ENCODE measurements around the gene STUB1. TPM values are rescaled to one million over a fixed set of nuclear protein-coding genes. Genes with fewer than 3 reads are reported as not detected.

STUB1 gene
- polyA plus RNA-seq, 1 experiment = 88.8 TPM

- Histone ChIP-seq H3K9me3 (ENCODE audit: control insufficient read depth, insufficient read depth, low read length) (no peaks in the 10 kb centered on the region; the same call in 1 of the 2 replicates), H3K4me3 (ENCODE audit: low read depth, low read length) (no peak overlapping the region), H3K27me3 (ENCODE audit: control insufficient read depth, insufficient read depth, low read length) (no peaks in the 10 kb centered on the region), H3K27ac (ENCODE audit: low read depth, low read length) (no peak overlapping the region)
- ChIA-PET CTCF (no interaction called here), POLR2A (no interaction called here)
- no peak for DNase-seq (ENCODE audit: low read depth, low spot score)
- TF ChIP-seq CTCF (IDR thresholded peaks at IDR 0.05; ENCODE audit: low read depth, low read length) = no peak
Measured at GRCh38 chr16:659618-660017, 20.6 kb upstream of the STUB1 start.

GRCh38 chr16:660132-660458 lies 20.1 kb upstream of the STUB1 start:
- CTCF ChIA-PET = no interaction called here
- H3K27ac ChIP-seq (ENCODE audit: low read depth, low read length) = no peak overlapping the region
- H3K9me3 ChIP-seq (ENCODE audit: control insufficient read depth, insufficient read depth, low read length) = no peaks in the 10 kb centered on the region; the same call in 1 of the 2 replicates
- no peak for DNase-seq (ENCODE audit: low read depth, low spot score)
- no peaks in the 10 kb centered on the region for H3K27me3 ChIP-seq (ENCODE audit: control insufficient read depth, insufficient read depth, low read length)
- no peak for TF ChIP-seq CTCF (IDR thresholded peaks at IDR 0.05; ENCODE audit: low read depth, low read length)
- H3K4me3 ChIP-seq (ENCODE audit: low read depth, low read length) = no peak overlapping the region
- POLR2A ChIA-PET = no interaction called here

GRCh38 chr16:660459-661183 lies 19.6 kb upstream of the STUB1 start:
- POLR2A ChIA-PET = interaction anchor here (0.7 kb wide), 1 partner anchor 73 kb away, joined by 3 read pairs; no protein-coding TSS in a partner anchor

GRCh38 chr16:661184-661821 lies 18.9 kb upstream of the STUB1 start:
- ChIA-PET POLR2A (interaction anchor here (0.7 kb wide), 2 partner anchors 46 to 73 kb away, joined by 3 read pairs; no protein-coding TSS in a partner anchor), CTCF (interaction anchor here (1.0 kb wide), 1 partner anchor 15 kb away, joined by 3 read pairs; no protein-coding TSS in a partner anchor)
- Histone ChIP-seq H3K27me3 (ENCODE audit: control insufficient read depth, insufficient read depth, low read length) (no peaks in the 10 kb centered on the region), H3K27ac (ENCODE audit: low read depth, low read length) (peak overlapping the region; percentile 11), H3K4me3 (ENCODE audit: low read depth, low read length) (no peak overlapping the region), H3K9me3 (ENCODE audit: control insufficient read depth, insufficient read depth, low read length) (no peaks in the 10 kb centered on the region; the same call in 1 of the 2 replicates)
- DNase-seq (ENCODE audit: low read depth, low spot score) = no peak
- peak; percentile 5; the same call in 1 of the 2 replicates for TF ChIP-seq CTCF (IDR thresholded peaks at IDR 0.05; ENCODE audit: low read depth, low read length)

More at GRCh38 chr16:660459-661183, 19.6 kb upstream of the STUB1 start:
- H3K9me3 ChIP-seq (ENCODE audit: control insufficient read depth, insufficient read depth, low read length) = no peaks in the 10 kb centered on the region; the same call in 1 of the 2 replicates
- H3K4me3 ChIP-seq (ENCODE audit: low read depth, low read length) = no peak overlapping the region
- TF ChIP-seq CTCF (IDR thresholded peaks at IDR 0.05; ENCODE audit: low read depth, low read length) = peak; percentile 50
- CTCF ChIA-PET = interaction anchor here (1.0 kb wide), 1 partner anchor 16 kb away, joined by 3 read pairs; no protein-coding TSS in a partner anchor
- H3K27me3 ChIP-seq (ENCODE audit: control insufficient read depth, insufficient read depth, low read length) = no peaks in the 10 kb centered on the region
- DNase-seq (ENCODE audit: low read depth, low spot score) = peak; percentile 55
- H3K27ac ChIP-seq (ENCODE audit: low read depth, low read length) = peak overlapping the region; percentile 39

- no peaks in the 10 kb centered on the region; the same call in 1 of the 2 replicates for H3K9me3 ChIP-seq (ENCODE audit: control insufficient read depth, insufficient read depth, low read length)
- no peak overlapping the region for H3K27ac ChIP-seq (ENCODE audit: low read depth, low read length)
- POLR2A ChIA-PET = no interaction called here
- no peaks in the 10 kb centered on the region for H3K27me3 ChIP-seq (ENCODE audit: control insufficient read depth, insufficient read depth, low read length)
- DNase-seq (ENCODE audit: low read depth, low spot score) = no peak
- no peak for TF ChIP-seq CTCF (IDR thresholded peaks at IDR 0.05; ENCODE audit: low read depth, low read length)
- H3K4me3 ChIP-seq (ENCODE audit: low read depth, low read length) = no peak overlapping the region
- CTCF ChIA-PET = no interaction called here
Measured at GRCh38 chr16:662095-662494, 18.1 kb upstream of the STUB1 start.

Data from AG04450 (cell line).